Tibial nerve (tissue), 4 donors: ENCODE measurements around the gene VAT1L.

Experiments used
- EP300 ChIP-seq, 2 donors: sonication (generic); formaldehyde crosslinking; IDR thresholded peaks; one replicate each; pipeline ENCODE4 v1.6.1; 2017; ENCODE audit warnings: antibody characterized with exemption in 2 of 2, mild to moderate bottlenecking in 1 of 2
- TF ChIP-seq, protein P1 (sequence below), 5 experiments: fragments of 200-600 bp in 3 of 5; fragments of 450-650 bp in 2 of 5; sonication (generic) in 3 of 5; IDR thresholded peaks; one replicate each; pipeline ENCODE4 v1.5.1; 2016 to 2019; ENCODE audit warnings: antibody characterized with exemption in 5 of 5, mild to moderate bottlenecking in 3 of 5, moderate library complexity in 2 of 5

DNA sequence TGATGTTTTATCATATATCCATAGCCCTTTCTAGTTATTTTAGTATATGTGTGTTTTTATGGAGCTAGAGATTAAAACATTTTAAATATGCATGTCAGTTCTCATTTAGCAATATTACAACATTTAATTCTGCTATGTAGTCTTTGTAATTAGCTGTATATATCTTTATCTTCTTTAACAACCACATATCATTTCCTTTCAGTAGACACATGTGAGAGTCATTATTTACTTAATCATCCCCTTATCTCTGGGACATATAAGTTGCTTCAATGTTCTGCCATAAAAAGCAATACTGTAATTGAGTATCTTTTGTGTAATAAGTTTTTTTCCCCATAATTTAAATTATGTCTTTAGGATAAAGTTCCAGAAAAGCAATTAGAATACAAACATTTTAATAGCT, 182.0 kb downstream of the VAT1L start:
- TF ChIP-seq, protein P1, sequence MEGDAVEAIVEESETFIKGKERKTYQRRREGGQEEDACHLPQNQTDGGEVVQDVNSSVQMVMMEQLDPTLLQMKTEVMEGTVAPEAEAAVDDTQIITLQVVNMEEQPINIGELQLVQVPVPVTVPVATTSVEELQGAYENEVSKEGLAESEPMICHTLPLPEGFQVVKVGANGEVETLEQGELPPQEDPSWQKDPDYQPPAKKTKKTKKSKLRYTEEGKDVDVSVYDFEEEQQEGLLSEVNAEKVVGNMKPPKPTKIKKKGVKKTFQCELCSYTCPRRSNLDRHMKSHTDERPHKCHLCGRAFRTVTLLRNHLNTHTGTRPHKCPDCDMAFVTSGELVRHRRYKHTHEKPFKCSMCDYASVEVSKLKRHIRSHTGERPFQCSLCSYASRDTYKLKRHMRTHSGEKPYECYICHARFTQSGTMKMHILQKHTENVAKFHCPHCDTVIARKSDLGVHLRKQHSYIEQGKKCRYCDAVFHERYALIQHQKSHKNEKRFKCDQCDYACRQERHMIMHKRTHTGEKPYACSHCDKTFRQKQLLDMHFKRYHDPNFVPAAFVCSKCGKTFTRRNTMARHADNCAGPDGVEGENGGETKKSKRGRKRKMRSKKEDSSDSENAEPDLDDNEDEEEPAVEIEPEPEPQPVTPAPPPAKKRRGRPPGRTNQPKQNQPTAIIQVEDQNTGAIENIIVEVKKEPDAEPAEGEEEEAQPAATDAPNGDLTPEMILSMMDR (IDR thresholded peaks at IDR 0.05) = no peak
- no peak for TF ChIP-seq EP300 (IDR thresholded peaks at IDR 0.05)
